SK-N-SH treated with all-trans-retinoic acid at 6 μM for 48 hours (cell line): ENCODE results near the gene KREMEN1.

Experiments
- ARNTL ChIP-seq: fragments of 450-650 bp; formaldehyde crosslinking; IDR thresholded peaks from 2 replicates; pipeline ENCODE4 v1.5.0; 2020; ENCODE audit warnings: low read depth, mild to moderate bottlenecking, moderate library complexity, borderline replicate concordance
- GLIS3 ChIP-seq: fragments of 250-450 bp; sonication (Bioruptor Pico); IDR thresholded peaks from 2 replicates; pipeline ENCODE4 v1.5.0; 2020; ENCODE audit warnings: mild to moderate bottlenecking, moderate library complexity
- OSR1 ChIP-seq: fragments of 250-450 bp; sonication (Bioruptor Pico); IDR thresholded peaks from 2 replicates; pipeline ENCODE4 v1.8.0; 2022; ENCODE audit warnings: moderate library complexity, mild to moderate bottlenecking, inconsistent platforms
- RARB ChIP-seq: fragments of 250-450 bp; sonication (Bioruptor Pico); IDR thresholded peaks from 2 replicates; pipeline ENCODE4 v1.8.0; 2021; ENCODE audit warnings: mild to moderate bottlenecking, moderate library complexity
- SNAI2 ChIP-seq: fragments of 250-450 bp; sonication (Bioruptor Pico); IDR thresholded peaks from 2 replicates; pipeline ENCODE4 v1.5.0; 2020; ENCODE audit warnings: mild to moderate bottlenecking, moderate library complexity
- TCF4 ChIP-seq: fragments of 250-450 bp; sonication (Bioruptor Pico); IDR thresholded peaks from 2 replicates; pipeline ENCODE4 v1.8.0; 2021; ENCODE audit warnings: mild to moderate bottlenecking, moderate library complexity, borderline replicate concordance
- ZC3H10 ChIP-seq: fragments of 250-450 bp; sonication (Bioruptor Pico); IDR thresholded peaks from 2 replicates; pipeline ENCODE4 v1.5.1; 2021; ENCODE audit warnings: mild to moderate bottlenecking, moderate library complexity
- ZNF8 ChIP-seq: fragments of 450-650 bp; formaldehyde crosslinking; IDR thresholded peaks from 2 replicates; pipeline ENCODE4 v1.5.0; 2020; ENCODE audit warnings: mild to moderate bottlenecking, moderate library complexity
- TF ChIP-seq, protein P1 (sequence below): fragments of 250-450 bp; sonication (Bioruptor Pico); IDR thresholded peaks from 2 replicates; pipeline ENCODE4 v1.8.0; 2021; ENCODE audit warnings: low read depth, mild to moderate bottlenecking, moderate library complexity, borderline replicate concordance
- TF ChIP-seq, protein P2 (sequence below): fragments of 250-450 bp; sonication (Bioruptor Pico); IDR thresholded peaks from 2 replicates; pipeline ENCODE4 v1.8.0; 2020; ENCODE audit warnings: mild to moderate bottlenecking, moderate library complexity, borderline replicate concordance
- TF ChIP-seq, protein P3 (sequence below): fragments of 250-450 bp; sonication (Bioruptor Pico); IDR thresholded peaks from 2 replicates; pipeline ENCODE4 v1.5.1; 2020; ENCODE audit warnings: low read depth, mild to moderate bottlenecking, moderate library complexity
- TF ChIP-seq, protein P4 (sequence below): fragments of 250-450 bp; sonication (Bioruptor Pico); IDR thresholded peaks from 2 replicates; pipeline ENCODE4 v1.5.1; 2021; ENCODE audit warnings: mild to moderate bottlenecking, moderate library complexity
- TF ChIP-seq, protein P5 (sequence below): fragments of 250-450 bp; sonication (Bioruptor Pico); IDR thresholded peaks from 2 replicates; pipeline ENCODE4 v1.5.0; 2020; ENCODE audit warnings: mild to moderate bottlenecking, moderate library complexity

DNA sequence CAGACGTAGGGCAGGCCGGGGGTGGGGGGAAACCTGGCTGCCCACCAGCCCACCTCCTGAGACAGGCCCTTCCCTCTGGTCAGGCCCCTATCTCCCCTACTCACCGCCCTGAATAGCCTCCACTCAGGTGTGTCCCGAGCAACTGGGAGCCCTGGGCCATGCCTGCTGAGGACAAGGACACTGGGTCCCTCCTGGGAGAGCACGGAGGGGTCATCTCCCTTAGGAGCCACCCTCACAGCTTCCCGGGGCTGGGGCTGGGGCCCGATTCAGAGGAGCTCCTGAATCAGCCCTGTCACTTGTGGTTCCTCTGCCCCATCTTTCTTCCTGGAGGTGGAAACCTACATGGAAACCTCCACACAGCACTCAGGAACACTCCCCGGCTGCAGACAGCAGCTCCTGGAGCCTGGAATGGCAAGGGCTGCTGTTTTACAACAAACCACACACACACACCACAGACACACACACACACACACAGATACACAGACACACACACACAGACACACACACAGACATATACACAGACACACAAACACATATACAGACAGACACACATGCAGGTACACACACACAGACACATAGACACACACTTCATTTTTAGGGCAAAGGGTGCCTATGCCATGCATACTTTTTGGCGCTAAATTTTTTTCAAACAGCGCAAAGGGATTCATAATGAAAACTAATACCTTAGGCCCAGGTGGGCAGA, 123.3 kb downstream of the KREMEN1 start:
- TF ChIP-seq, protein P1, sequence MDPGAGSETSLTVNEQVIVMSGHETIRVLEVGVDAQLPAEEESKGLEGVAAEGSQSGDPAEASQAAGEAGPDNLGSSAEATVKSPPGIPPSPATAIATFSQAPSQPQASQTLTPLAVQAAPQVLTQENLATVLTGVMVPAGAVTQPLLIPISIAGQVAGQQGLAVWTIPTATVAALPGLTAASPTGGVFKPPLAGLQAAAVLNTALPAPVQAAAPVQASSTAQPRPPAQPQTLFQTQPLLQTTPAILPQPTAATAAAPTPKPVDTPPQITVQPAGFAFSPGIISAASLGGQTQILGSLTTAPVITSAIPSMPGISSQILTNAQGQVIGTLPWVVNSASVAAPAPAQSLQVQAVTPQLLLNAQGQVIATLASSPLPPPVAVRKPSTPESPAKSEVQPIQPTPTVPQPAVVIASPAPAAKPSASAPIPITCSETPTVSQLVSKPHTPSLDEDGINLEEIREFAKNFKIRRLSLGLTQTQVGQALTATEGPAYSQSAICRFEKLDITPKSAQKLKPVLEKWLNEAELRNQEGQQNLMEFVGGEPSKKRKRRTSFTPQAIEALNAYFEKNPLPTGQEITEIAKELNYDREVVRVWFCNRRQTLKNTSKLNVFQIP (CRISPR knock-in tag) = no peak
- TF ChIP-seq SNAI2 (CRISPR knock-in tag) = no peak
- no peak for TF ChIP-seq OSR1
- TF ChIP-seq, protein P2, sequence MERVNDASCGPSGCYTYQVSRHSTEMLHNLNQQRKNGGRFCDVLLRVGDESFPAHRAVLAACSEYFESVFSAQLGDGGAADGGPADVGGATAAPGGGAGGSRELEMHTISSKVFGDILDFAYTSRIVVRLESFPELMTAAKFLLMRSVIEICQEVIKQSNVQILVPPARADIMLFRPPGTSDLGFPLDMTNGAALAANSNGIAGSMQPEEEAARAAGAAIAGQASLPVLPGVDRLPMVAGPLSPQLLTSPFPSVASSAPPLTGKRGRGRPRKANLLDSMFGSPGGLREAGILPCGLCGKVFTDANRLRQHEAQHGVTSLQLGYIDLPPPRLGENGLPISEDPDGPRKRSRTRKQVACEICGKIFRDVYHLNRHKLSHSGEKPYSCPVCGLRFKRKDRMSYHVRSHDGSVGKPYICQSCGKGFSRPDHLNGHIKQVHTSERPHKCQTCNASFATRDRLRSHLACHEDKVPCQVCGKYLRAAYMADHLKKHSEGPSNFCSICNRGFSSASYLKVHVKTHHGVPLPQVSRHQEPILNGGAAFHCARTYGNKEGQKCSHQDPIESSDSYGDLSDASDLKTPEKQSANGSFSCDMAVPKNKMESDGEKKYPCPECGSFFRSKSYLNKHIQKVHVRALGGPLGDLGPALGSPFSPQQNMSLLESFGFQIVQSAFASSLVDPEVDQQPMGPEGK = no peak
- no peak for TF ChIP-seq RARB
- no peak for TF ChIP-seq ZNF8 (CRISPR knock-in tag)
- TF ChIP-seq, protein P3, sequence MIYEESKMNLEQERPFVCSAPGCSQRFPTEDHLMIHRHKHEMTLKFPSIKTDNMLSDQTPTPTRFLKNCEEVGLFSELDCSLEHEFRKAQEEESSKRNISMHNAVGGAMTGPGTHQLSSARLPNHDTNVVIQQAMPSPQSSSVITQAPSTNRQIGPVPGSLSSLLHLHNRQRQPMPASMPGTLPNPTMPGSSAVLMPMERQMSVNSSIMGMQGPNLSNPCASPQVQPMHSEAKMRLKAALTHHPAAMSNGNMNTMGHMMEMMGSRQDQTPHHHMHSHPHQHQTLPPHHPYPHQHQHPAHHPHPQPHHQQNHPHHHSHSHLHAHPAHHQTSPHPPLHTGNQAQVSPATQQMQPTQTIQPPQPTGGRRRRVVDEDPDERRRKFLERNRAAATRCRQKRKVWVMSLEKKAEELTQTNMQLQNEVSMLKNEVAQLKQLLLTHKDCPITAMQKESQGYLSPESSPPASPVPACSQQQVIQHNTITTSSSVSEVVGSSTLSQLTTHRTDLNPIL (CRISPR knock-in tag) = no peak
- TF ChIP-seq ARNTL (CRISPR knock-in tag) = no peak
- TF ChIP-seq ZC3H10 (CRISPR knock-in tag) = no peak
- no peak for TF ChIP-seq GLIS3
- TF ChIP-seq TCF4 = no peak
- TF ChIP-seq, protein P4, sequence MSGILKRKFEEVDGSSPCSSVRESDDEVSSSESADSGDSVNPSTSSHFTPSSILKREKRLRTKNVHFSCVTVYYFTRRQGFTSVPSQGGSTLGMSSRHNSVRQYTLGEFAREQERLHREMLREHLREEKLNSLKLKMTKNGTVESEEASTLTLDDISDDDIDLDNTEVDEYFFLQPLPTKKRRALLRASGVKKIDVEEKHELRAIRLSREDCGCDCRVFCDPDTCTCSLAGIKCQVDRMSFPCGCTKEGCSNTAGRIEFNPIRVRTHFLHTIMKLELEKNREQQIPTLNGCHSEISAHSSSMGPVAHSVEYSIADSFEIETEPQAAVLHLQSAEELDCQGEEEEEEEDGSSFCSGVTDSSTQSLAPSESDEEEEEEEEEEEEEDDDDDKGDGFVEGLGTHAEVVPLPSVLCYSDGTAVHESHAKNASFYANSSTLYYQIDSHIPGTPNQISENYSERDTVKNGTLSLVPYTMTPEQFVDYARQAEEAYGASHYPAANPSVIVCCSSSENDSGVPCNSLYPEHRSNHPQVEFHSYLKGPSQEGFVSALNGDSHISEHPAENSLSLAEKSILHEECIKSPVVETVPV (CRISPR knock-in tag) = no peak
- TF ChIP-seq, protein P5, sequence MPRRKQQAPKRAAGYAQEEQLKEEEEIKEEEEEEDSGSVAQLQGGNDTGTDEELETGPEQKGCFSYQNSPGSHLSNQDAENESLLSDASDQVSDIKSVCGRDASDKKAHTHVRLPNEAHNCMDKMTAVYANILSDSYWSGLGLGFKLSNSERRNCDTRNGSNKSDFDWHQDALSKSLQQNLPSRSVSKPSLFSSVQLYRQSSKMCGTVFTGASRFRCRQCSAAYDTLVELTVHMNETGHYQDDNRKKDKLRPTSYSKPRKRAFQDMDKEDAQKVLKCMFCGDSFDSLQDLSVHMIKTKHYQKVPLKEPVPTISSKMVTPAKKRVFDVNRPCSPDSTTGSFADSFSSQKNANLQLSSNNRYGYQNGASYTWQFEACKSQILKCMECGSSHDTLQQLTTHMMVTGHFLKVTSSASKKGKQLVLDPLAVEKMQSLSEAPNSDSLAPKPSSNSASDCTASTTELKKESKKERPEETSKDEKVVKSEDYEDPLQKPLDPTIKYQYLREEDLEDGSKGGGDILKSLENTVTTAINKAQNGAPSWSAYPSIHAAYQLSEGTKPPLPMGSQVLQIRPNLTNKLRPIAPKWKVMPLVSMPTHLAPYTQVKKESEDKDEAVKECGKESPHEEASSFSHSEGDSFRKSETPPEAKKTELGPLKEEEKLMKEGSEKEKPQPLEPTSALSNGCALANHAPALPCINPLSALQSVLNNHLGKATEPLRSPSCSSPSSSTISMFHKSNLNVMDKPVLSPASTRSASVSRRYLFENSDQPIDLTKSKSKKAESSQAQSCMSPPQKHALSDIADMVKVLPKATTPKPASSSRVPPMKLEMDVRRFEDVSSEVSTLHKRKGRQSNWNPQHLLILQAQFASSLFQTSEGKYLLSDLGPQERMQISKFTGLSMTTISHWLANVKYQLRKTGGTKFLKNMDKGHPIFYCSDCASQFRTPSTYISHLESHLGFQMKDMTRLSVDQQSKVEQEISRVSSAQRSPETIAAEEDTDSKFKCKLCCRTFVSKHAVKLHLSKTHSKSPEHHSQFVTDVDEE (CRISPR knock-in tag) = no peak
